MM.1S (cell line): ENCODE measurements around the gene AHCYL1.

Experiments
- EZH2 ChIP-seq: fragments of 300-600 bp; sonication (generic); optimal IDR thresholded peaks from 2 replicates; pipeline ENCODE3; 2017; ENCODE audit warnings: low read depth, mild to moderate bottlenecking, antibody characterized with exemption, low read length, mixed read lengths
- TF ChIP-seq, protein P1 (sequence below): fragments of 300-600 bp; sonication (generic); IDR thresholded peaks from 2 replicates; pipeline ENCODE4 v1.5.1; 2016; ENCODE audit warnings: antibody characterized with exemption, low read length, mixed read lengths

DNA sequence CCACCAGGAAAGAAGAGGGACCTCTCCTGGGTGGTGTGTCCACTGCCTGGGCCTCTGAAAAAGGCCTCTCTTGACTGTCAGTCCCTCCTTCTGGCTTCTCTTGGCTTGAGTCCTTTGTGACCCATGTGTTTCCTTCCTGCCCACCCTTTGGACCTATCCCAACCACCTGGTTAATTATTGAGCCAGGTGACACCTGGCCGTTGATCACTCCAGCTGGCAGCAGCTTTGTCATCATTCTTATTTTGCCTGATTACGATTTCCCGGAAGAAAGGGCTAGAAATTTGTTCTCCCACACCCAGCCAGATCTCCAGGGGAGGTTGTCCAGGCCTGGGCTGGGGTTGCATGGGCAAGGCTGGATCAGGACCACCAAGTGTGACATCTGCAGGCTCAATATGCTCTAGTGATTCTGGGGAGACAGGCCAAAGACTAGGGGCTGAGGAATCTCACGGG is 49.1 kb upstream of the AHCYL1 start:
- TF ChIP-seq, protein P1, sequence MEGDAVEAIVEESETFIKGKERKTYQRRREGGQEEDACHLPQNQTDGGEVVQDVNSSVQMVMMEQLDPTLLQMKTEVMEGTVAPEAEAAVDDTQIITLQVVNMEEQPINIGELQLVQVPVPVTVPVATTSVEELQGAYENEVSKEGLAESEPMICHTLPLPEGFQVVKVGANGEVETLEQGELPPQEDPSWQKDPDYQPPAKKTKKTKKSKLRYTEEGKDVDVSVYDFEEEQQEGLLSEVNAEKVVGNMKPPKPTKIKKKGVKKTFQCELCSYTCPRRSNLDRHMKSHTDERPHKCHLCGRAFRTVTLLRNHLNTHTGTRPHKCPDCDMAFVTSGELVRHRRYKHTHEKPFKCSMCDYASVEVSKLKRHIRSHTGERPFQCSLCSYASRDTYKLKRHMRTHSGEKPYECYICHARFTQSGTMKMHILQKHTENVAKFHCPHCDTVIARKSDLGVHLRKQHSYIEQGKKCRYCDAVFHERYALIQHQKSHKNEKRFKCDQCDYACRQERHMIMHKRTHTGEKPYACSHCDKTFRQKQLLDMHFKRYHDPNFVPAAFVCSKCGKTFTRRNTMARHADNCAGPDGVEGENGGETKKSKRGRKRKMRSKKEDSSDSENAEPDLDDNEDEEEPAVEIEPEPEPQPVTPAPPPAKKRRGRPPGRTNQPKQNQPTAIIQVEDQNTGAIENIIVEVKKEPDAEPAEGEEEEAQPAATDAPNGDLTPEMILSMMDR = no peak
- no peak for TF ChIP-seq EZH2
